T-cell (primary cell): ENCODE results near the gene UBE2J1. TPM values are rescaled to one million over a fixed set of nuclear protein-coding genes. Genes with fewer than 3 reads are reported as not detected.
A peak's percentile ranks its signal among the peaks of the same experiment; 100 is the strongest.
"Not testable (repeated sequence)": the region's sequence is repeated elsewhere in the genome, so short reads cannot be mapped to it uniquely, and the experiment has no call there.

ENCODE experiments used
- ATAC-seq, 4 experiments: fragments of 200-7000 bp in 3 of 4; fragments of 150-1000 bp in 1 of 4; cut with Tn5 transposase; replicated peaks in 1 of 4; 1 replicate in 3 of 4; 2 replicates in 1 of 4; pipeline ENCODE4 v1.10.0; 2021; ENCODE audit warnings: moderate library complexity in 3 of 4, mild to moderate bottlenecking in 2 of 4, moderate number of reproducible peaks in 1 of 4
- CTCF ChIA-PET, 2 donors: fragments of 300-600 bp; sonication (Branson Sonifier 250); formaldehyde crosslinking; loops; one replicate each; lab custom pipeline; 2022; ENCODE audit warnings: antibody characterized with exemption in 2 of 2; lab: Charles Lee
- POLR2A ChIA-PET, 2 donors: fragments of 300-600 bp; sonication (Branson Sonifier 250); formaldehyde crosslinking; loops; one replicate each; lab custom pipeline; 2022; ENCODE audit warnings: antibody characterized with exemption in 2 of 2; lab: Charles Lee
- DNase-seq, 35 experiments: peaks; one replicate each; pipeline versions ENCODE4 v3.0.0 to v3.0.0-alpha.2; 2013 to 2023
- H3K27ac ChIP-seq: one replicate; pipeline ENCODE4 v1.5.1; 2013; ENCODE audit warnings: low read length
- H3K27me3 ChIP-seq, 2 experiments: replicated peaks in 1 of 2; 1 replicate in 1 of 2; 2 replicates in 1 of 2; pipeline versions ENCODE4 v1.6.1 to v1.7.0; 2013; ENCODE audit warnings: low read length in 1 of 2, mixed read lengths in 1 of 2; ENCODE audit not compliant: control insufficient read depth in 2 of 2, insufficient read depth in 2 of 2; ENCODE audit errors: extremely low read depth in 1 of 2
- H3K36me3 ChIP-seq, 2 donors: 1 replicate in 1 of 2; 2 replicates in 1 of 2; pipeline versions ENCODE4 v1.6.1 to v1.7.0; 2013; ENCODE audit warnings: low read length in 1 of 2; ENCODE audit not compliant: control insufficient read depth in 2 of 2, insufficient read depth in 1 of 2; ENCODE audit errors: extremely low read depth in 1 of 2
- H3K4me1 ChIP-seq, 2 experiments: 1 replicate in 1 of 2; 2 replicates in 1 of 2; pipeline versions ENCODE4 v1.6.1 to v1.7.0; 2013; ENCODE audit warnings: low read length in 2 of 2, mixed read lengths in 1 of 2; ENCODE audit not compliant: insufficient read depth in 2 of 2, control insufficient read depth in 1 of 2; ENCODE audit errors: extremely low read depth in 1 of 2
- H3K4me3 ChIP-seq, 2 donors: 1 replicate in 1 of 2; 2 replicates in 1 of 2; pipeline versions ENCODE4 v1.5.1 to v1.7.0; 2013; ENCODE audit warnings: mild to moderate bottlenecking in 2 of 2, low read length in 1 of 2, moderate library complexity in 1 of 2; ENCODE audit not compliant: control insufficient read depth in 1 of 2; ENCODE audit errors: extremely low read depth in 1 of 2
- H3K9me3 ChIP-seq: 2 replicates; pipeline ENCODE4 v1.7.0; 2013
- H3K27ac Mint-ChIP-seq, 2 donors: one replicate each; pipeline ENCODE4 v1.8.0; 2020 to 2021; ENCODE audit warnings: mild to moderate bottlenecking in 2 of 2, mixed read lengths in 2 of 2
- H3K27me3 Mint-ChIP-seq, 2 donors: one replicate each; pipeline ENCODE4 v1.8.0; 2021 to 2022; ENCODE audit warnings: mixed read lengths in 2 of 2
- H3K36me3 Mint-ChIP-seq: one replicate; pipeline ENCODE4 v1.8.0; 2021; ENCODE audit warnings: mixed read lengths
- H3K4me1 Mint-ChIP-seq, 3 donors: one replicate each; pipeline ENCODE4 v1.8.0; 2020 to 2022; ENCODE audit warnings: mixed read lengths in 3 of 3, mild to moderate bottlenecking in 1 of 3
- H3K4me3 Mint-ChIP-seq, 3 donors: one replicate each; pipeline ENCODE4 v1.8.0; 2020 to 2022; ENCODE audit warnings: mild to moderate bottlenecking in 3 of 3, mixed read lengths in 3 of 3, moderate library complexity in 3 of 3
- H3K9me3 Mint-ChIP-seq, 3 donors: one replicate each; pipeline ENCODE4 v1.8.0; 2020 to 2022; ENCODE audit warnings: mixed read lengths in 3 of 3
- WGBS: methylation state at CpG from one replicate; pipeline ENCODE4 v1.1.5; 2013; ENCODE audit warnings: missing lambda C conversion rate; ENCODE audit not compliant: insufficient coverage; 5-methylcytosine and 5-hydroxymethylcytosine counted together
- total RNA-seq, 35 experiments: library from RNA in 6 of 35; stranded (reverse) in 6 of 35; fragments of 120-200 nt in 1 of 35; gene quantifications; one replicate each; pipeline versions ENCODE4 v1.2.1 to v1.2.4 and lab custom pipeline; 2013 to 2026

UBE2J1 gene
- total RNA-seq = 10 to 100 TPM; 14.6 to 24.1 (median 22.6) TPM
- 25.1 TPM for total RNA-seq (2013)
- 22.0 to 92.6 (median 60.3) reads per million in 29 experiments for total RNA-seq (lab: John Stamatoyannopoulos, UW)

GRCh38 chr6:89352278-89353117, at the start of gene UBE2J1:
TSS of gene UBE2J1 (minus strand) at chr6:89352722. CDS start at chr6:89352569, 153 bp downstream.
- ATAC-seq (peak; percentile 79 to 87 (median 85)), DNase-seq (peak; percentile 34 to 80 (median 60))
- CTCF ChIA-PET = interaction anchor here (0.6 to 4.4 kb wide), 9 partner anchors 11 to 389 kb away, joined by 3 to 31 read pairs (median 4); partner anchors contain the start of genes LYRM2 (in 1 of the 2) and RNGTT (in 1 of the 2)
- no peaks in the 10 kb centered on the region for H3K27me3 Mint-ChIP-seq
- Histone ChIP-seq H3K27ac (peak within 1 kb of the TSS; percentile 71), H3K36me3 (no peaks in the 10 kb centered on the region), H3K9me3 (no peaks in the 10 kb centered on the region), H3K4me3 (peak within 1 kb of the TSS; percentile 66 to 92), H3K4me1 (peaks cover 24 to 36% of the 10 kb centered on the region in 2 experiments), H3K27me3 (no peaks in the 10 kb centered on the region)
- H3K4me1 Mint-ChIP-seq = peaks cover 69 to 76% (median 71%) of the 10 kb centered on the region in 3 donors
- POLR2A ChIA-PET = interaction anchor here (0.5 to 2.8 kb wide), 8 partner anchors 19 to 577 kb away, joined by 3 to 25 read pairs (median 4); partner anchors contain the start of genes PNRC1 (in 1 of the 2) and RNGTT (in 1 of the 2)
- H3K9me3 Mint-ChIP-seq = no peaks in the 10 kb centered on the region
- WGBS = under 1% methylated on average over 100 of the region's 102 CpGs
- peak within 1 kb of the TSS; percentile 94 to 99 (median 96) for H3K4me3 Mint-ChIP-seq
- peak within 1 kb of the TSS; percentile 97 to 98 for H3K27ac Mint-ChIP-seq
- H3K36me3 Mint-ChIP-seq = peaks cover 2% of the 10 kb centered on the region

GRCh38 chr6:89400912-89401399, 48.4 kb upstream of the UBE2J1 start:
- Mint-ChIP-seq H3K27ac (no peak overlapping the region), H3K36me3 (no peaks in the 10 kb centered on the region), H3K4me3 (no peak overlapping the region), H3K4me1 (no peaks in the 10 kb centered on the region), H3K27me3 (no peaks in the 10 kb centered on the region), H3K9me3 (no peaks in the 10 kb centered on the region)
- no peaks in the 10 kb centered on the region for H3K36me3 ChIP-seq
- H3K9me3 ChIP-seq = no peaks in the 10 kb centered on the region
- DNase-seq (no peak), ATAC-seq (no peak)
- WGBS = 63% methylated on average over 1 of the region's 6 CpGs
- ChIA-PET CTCF (interaction anchor here in 1 of 2 donors (0.7 kb wide), 1 partner anchor 37 kb away, joined by 3 read pairs; no protein-coding TSS in a partner anchor), POLR2A (no interaction called here)
- no peaks in the 10 kb centered on the region for H3K4me1 ChIP-seq
- no peak overlapping the region for H3K4me3 ChIP-seq
- no peak overlapping the region for H3K27ac ChIP-seq
- no peaks in the 10 kb centered on the region for H3K27me3 ChIP-seq

DNA sequence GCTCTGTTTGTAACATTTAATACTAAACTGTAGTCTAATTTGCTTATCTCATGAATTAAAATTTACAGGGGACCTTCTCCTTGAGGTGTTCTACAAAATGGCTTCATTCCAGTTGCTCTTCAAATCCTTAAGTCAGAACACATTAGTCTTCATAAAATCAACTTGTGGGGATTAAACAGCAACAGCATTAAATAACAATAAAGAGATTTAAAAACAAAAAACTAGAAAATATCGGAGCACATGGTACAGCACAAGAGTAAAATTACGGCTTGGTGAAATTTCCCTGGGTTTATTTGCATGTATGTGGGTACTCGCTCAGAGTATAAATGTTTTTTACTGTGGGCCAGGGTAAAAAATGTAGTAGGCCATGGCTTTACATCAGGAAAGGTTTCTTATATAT, 47.5 kb upstream of the UBE2J1 start:
- Histone ChIP-seq H3K36me3 (no peaks in the 10 kb centered on the region), H3K27me3 (peaks cover 0 to 2% of the 10 kb centered on the region in 2 experiments), H3K4me3 (no peak overlapping the region), H3K4me1 (no peaks in the 10 kb centered on the region), H3K27ac (no peak overlapping the region), H3K9me3 (no peaks in the 10 kb centered on the region)
- POLR2A ChIA-PET = no interaction called here
- Mint-ChIP-seq H3K27ac (no peak overlapping the region), H3K27me3 (no peaks in the 10 kb centered on the region), H3K4me1 (no peaks in the 10 kb centered on the region), H3K9me3 (no peaks in the 10 kb centered on the region), H3K36me3 (no peaks in the 10 kb centered on the region), H3K4me3 (no peak overlapping the region)
- DNase-seq (no peak), ATAC-seq (no peak)
- CTCF ChIA-PET = interaction anchor here in 1 of 2 donors (0.6 kb wide), 1 partner anchor 50 kb away, joined by 3 read pairs; no protein-coding TSS in a partner anchor
- WGBS = no CpG with 5 or more reads among the region's 3 CpGs

DNA sequence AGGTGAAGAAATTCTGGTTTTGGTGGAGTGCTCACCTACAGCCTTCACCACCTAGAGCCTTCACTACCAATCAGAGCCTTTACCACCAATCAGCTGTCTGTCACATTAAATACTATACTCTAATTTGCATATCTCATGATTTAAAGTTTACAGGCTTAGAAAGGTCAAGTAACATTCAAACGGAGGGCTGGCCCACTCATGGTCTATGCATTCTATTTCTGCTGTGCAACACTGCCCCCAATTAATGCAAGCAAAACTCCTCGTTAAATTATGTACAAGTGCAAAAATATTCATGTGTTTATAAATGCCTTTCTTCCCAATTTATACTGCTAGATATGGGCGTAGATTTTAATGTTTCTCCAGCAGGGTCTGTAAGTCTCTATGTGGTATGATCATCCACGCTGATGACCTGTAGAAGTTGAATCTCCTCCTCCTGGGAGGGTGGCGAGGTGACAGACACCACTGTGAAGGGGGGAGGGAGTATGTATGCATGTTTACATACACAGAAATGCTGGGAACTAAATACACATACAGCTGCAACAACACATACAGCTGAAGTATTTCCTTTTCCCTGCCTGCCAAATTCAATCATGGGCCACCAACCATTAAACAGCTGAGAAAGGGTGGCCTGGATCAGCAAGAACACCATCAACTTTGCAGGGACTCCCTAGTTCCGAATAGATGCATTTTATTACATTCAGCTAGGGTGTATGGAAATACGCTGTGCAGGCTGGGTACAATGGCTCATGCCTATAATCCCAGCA, 46.4 kb upstream of the UBE2J1 start:
- H3K4me1 Mint-ChIP-seq = no peaks in the 10 kb centered on the region
- 80% methylated on average over 3 of the region's 7 CpGs for WGBS
- no peak overlapping the region for H3K4me3 ChIP-seq
- ChIA-PET POLR2A (interaction anchor here (0.6 kb wide), 2 partner anchors 19 to 39 kb away, joined by 4 to 5 read pairs; no protein-coding TSS in a partner anchor), CTCF (interaction anchor here in 1 of 2 donors (0.6 to 0.7 kb wide), 4 partner anchors 42 to 353 kb away, joined by 3 to 6 read pairs (median 3); no protein-coding TSS in a partner anchor)
- no peaks in the 10 kb centered on the region for H3K9me3 ChIP-seq
- no peak for ATAC-seq
- peaks cover 0 to 3% of the 10 kb centered on the region in 2 experiments for H3K27me3 ChIP-seq
- H3K4me1 ChIP-seq = no peaks in the 10 kb centered on the region
- no peak overlapping the region for H3K27ac Mint-ChIP-seq
- no peaks in the 10 kb centered on the region for H3K36me3 ChIP-seq
- no peak overlapping the region for H3K4me3 Mint-ChIP-seq
- no peak overlapping the region for H3K27ac ChIP-seq
- no peaks in the 10 kb centered on the region for H3K27me3 Mint-ChIP-seq
- peaks cover 0 to 1% (median under 1%) of the 10 kb centered on the region in 3 donors for H3K9me3 Mint-ChIP-seq
- DNase-seq = no peak
- H3K36me3 Mint-ChIP-seq = no peaks in the 10 kb centered on the region

DNA sequence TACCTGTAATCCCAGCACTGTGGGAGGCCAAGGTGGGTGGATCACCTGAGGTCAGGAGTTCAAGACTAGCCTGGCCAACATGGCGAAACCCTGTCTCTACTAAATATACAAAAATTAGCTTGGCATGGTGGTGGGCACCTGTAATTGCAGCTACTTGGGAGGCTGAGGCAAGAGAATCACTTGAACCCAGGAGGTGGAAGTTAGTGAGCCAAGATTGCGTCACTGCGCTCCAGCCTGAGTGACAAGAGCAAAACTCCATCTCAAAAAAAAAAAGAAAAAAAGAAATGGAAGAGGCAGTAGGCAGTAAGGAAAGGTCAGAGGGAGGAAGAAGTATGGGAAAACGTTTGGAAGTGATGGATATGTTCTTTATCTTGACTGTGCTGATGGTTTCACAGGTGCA, 45.4 kb upstream of the UBE2J1 start:
- H3K36me3 ChIP-seq, H3K9me3 ChIP-seq, H3K27ac Mint-ChIP-seq, H3K27ac ChIP-seq, H3K27me3 ChIP-seq, H3K4me3 Mint-ChIP-seq, ATAC-seq, H3K36me3 Mint-ChIP-seq, H3K27me3 Mint-ChIP-seq, H3K4me1 ChIP-seq, POLR2A ChIA-PET, H3K4me1 Mint-ChIP-seq, DNase-seq, H3K4me3 ChIP-seq: not testable (repeated sequence)
- H3K9me3 Mint-ChIP-seq = peaks cover 5 to 12% (median 11%) of the 10 kb centered on the region in 3 donors
- 36% methylated on average over 1 of the region's 4 CpGs for WGBS
- CTCF ChIA-PET = interaction anchor here in 1 of 2 donors (0.6 kb wide), 1 partner anchor 41 kb away, joined by 6 read pairs; no protein-coding TSS in a partner anchor

DNA sequence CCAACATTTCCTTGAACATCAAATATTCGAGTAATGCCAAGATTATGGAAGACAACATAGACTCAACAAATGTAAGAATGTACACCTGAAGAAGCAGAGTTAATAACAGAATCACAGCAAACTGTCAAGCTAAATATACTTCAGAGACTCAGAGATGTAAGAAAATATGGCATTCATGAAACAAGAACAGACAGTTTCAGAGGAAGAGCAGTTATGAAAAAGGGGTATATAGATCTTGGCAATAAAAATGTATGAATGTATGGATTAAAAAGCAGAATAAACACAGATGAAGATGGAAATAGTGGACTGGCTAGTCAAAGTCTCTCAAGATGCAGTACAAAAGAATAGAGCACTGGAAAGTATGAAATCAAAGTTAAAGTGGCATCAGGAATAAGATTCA, 41.1 kb upstream of the UBE2J1 start:
- Histone ChIP-seq H3K27me3 (peaks cover 0 to 6% of the 10 kb centered on the region in 2 experiments), H3K27ac (no peak overlapping the region), H3K4me1 (no peaks in the 10 kb centered on the region), H3K9me3 (no peaks in the 10 kb centered on the region), H3K4me3 (no peak overlapping the region), H3K36me3 (no peaks in the 10 kb centered on the region)
- Mint-ChIP-seq H3K27ac (no peak overlapping the region), H3K4me1 (no peaks in the 10 kb centered on the region), H3K9me3 (peaks cover 5 to 13% (median 11%) of the 10 kb centered on the region in 3 donors), H3K27me3 (peaks cover 0 to 4% of the 10 kb centered on the region in 2 donors), H3K4me3 (no peak overlapping the region), H3K36me3 (peaks cover 3% of the 10 kb centered on the region)
- no peak for ATAC-seq
- ChIA-PET POLR2A (no interaction called here), CTCF (no interaction called here)
- no CpG with 5 or more reads among the region's 1 CpG for WGBS
- DNase-seq = no peak
